Tibial nerve (tissue), 3 donors: ENCODE measurements around the gene TTC3.

Experiments
- POLR2A ChIP-seq, 2 donors: fragments of 450-650 bp; IDR thresholded peaks; one replicate each; pipeline ENCODE4 v1.6.1; 2017; ENCODE audit warnings: antibody characterized with exemption in 2 of 2, mild to moderate bottlenecking in 2 of 2, moderate library complexity in 2 of 2
- TF ChIP-seq, protein P1 (sequence below), 5 experiments: fragments of 200-600 bp in 3 of 5; fragments of 450-650 bp in 2 of 5; sonication (generic) in 3 of 5; IDR thresholded peaks; one replicate each; pipeline ENCODE4 v1.5.1; 2016 to 2019; ENCODE audit warnings: antibody characterized with exemption in 5 of 5, mild to moderate bottlenecking in 3 of 5, moderate library complexity in 2 of 5

DNA sequence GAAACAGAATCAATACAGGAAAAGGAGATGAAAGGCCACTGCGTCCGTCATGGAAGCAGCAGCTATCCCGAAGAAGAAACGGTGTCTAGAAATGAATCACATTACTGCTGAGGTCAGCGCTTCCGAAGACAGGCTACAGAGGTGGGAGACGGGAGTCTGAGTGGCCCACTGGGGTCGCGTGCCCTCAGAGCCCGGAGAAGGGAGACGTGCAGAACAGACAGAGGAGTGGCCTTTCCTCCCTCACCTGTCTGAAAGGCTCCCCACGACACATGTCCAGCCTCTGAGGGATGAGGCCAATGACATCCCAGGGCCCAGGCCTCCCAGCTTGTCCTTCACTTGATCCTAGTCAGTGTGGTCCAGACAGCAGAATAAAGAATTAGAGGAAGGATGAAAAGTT lies 158.2 kb downstream of the TTC3 start:
- TF ChIP-seq, protein P1, sequence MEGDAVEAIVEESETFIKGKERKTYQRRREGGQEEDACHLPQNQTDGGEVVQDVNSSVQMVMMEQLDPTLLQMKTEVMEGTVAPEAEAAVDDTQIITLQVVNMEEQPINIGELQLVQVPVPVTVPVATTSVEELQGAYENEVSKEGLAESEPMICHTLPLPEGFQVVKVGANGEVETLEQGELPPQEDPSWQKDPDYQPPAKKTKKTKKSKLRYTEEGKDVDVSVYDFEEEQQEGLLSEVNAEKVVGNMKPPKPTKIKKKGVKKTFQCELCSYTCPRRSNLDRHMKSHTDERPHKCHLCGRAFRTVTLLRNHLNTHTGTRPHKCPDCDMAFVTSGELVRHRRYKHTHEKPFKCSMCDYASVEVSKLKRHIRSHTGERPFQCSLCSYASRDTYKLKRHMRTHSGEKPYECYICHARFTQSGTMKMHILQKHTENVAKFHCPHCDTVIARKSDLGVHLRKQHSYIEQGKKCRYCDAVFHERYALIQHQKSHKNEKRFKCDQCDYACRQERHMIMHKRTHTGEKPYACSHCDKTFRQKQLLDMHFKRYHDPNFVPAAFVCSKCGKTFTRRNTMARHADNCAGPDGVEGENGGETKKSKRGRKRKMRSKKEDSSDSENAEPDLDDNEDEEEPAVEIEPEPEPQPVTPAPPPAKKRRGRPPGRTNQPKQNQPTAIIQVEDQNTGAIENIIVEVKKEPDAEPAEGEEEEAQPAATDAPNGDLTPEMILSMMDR (IDR thresholded peaks at IDR 0.05) = no peak
- TF ChIP-seq POLR2A (IDR thresholded peaks at IDR 0.05) = no peak
